ENCODE results near the gene PLCXD3. TPM values are rescaled to one million over a fixed set of nuclear protein-coding genes. Genes with fewer than 3 reads are reported as not detected.

Gene PLCXD3
- total RNA-seq (2014; rRNA removed; shearing (Covaris generic)) (0.13 and 0.22 TPM in 2 replicates), polyA plus RNA-seq (2016; fragmentation: Nextera tagmentation; extraction: Ambion mirVana) (0.09 and 0.13 TPM in 2 replicates)

GRCh38 chr5:41510176-41510831 is at the start of gene PLCXD3:
Gene PLCXD3, minus strand, starts transcription at chr5:41510601. Its CDS starts 75 bp downstream, at chr5:41510526.
- DNase-seq = peak; percentile 48
- H3K27me3 ChIP-seq (replicated peaks; ENCODE audit: insufficient read depth) = peaks cover 12% of the 10 kb centered on the region
- in situ Hi-C loops (cut with MboI) = no loop called here
- H4K20me1 ChIP-seq (ENCODE audit: insufficient read depth) = no peaks in the 10 kb centered on the region
- TF ChIP-seq EZH2phosphoT487 (IDR thresholded peaks at IDR 0.05; ENCODE audit: insufficient read depth, low read depth) = no peak
- no peak for TF ChIP-seq EZH2 (IDR thresholded peaks at IDR 0.05; ENCODE audit: insufficient read depth, poor library complexity, severe bottlenecking)
- H3K9me2 ChIP-seq (ENCODE audit: insufficient read depth) = no peaks in the 10 kb centered on the region
- H3K79me2 ChIP-seq (ENCODE audit: insufficient read depth) = no peaks in the 10 kb centered on the region
- H3K4me3 ChIP-seq = peak within 1 kb of the TSS; percentile 72
- H3K36me3 ChIP-seq (ENCODE audit: low read depth) = no peaks in the 10 kb centered on the region
- 0 out of 2 replicates have a peak, but pooled peaks cover 6% of the 10 kb centered on the region for H3K4me1 ChIP-seq (ENCODE audit: insufficient read depth)
- H3K4me2 ChIP-seq (ENCODE audit: unreplicated experiment) = peak within 1 kb of the TSS; percentile 78
- H2AFZ ChIP-seq = peak within 1 kb of the TSS; percentile 59
- H3K27ac ChIP-seq = no peak within 1 kb of the TSS
- 4% methylated on average over 34 to 41 of the region's 41 CpGs for WGBS, 2 experiments (ENCODE audit: low coverage in 1 of 2, low lambda C conversion rate in 2 of 2, missing lambda C conversion rate in 2 of 2)
- H3F3A ChIP-seq (ENCODE audit: insufficient read depth) = no peaks in the 10 kb centered on the region
- H3K9me3 ChIP-seq (ENCODE audit: low read depth) = no peaks in the 10 kb centered on the region
- H3K9ac ChIP-seq = 0 out of 2 replicates have a peak within 1 kb of the TSS, but pooled peaks have one; percentile 8

DNA sequence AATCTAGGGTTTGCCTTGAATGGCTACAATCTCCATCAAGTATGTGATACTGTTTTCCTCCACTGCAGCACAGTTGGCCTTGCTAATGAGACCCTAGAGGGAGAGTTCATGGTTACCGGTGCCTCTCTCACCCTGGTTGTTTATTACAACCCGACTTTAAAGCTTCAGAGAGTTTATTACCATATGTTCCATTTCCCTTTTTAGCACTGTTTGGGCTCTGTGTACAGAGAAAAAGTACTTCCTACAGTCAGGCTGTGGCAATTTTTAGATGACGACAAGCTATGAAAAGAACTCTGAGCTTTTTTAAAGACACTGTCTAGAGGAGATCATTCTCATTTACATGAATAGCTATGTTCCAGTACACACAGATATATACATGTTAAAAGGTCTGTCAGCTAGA is 48.8 kb upstream of the PLCXD3 start:
- no peak overlapping the region for H3K9ac ChIP-seq
- no peak overlapping the region for H3K4me3 ChIP-seq
- no peaks in the 10 kb centered on the region for H3K9me2 ChIP-seq (ENCODE audit: insufficient read depth)
- no peaks in the 10 kb centered on the region for H4K20me1 ChIP-seq (ENCODE audit: insufficient read depth)
- H3K36me3 ChIP-seq (ENCODE audit: low read depth) = no peaks in the 10 kb centered on the region
- TF ChIP-seq EZH2phosphoT487 (IDR thresholded peaks at IDR 0.05; ENCODE audit: insufficient read depth, low read depth) (no peak), EZH2 (IDR thresholded peaks at IDR 0.05; ENCODE audit: insufficient read depth, poor library complexity, severe bottlenecking) (no peak)
- no peaks in the 10 kb centered on the region for H3K4me1 ChIP-seq (ENCODE audit: insufficient read depth)
- 4% methylated on average over 3 of the region's 3 CpGs for WGBS, 2 experiments (ENCODE audit: low coverage in 1 of 2, low lambda C conversion rate in 2 of 2, missing lambda C conversion rate in 2 of 2)
- in situ Hi-C loops (cut with MboI) = no loop called here
- H3K27ac ChIP-seq = no peak overlapping the region
- H3K9me3 ChIP-seq (ENCODE audit: low read depth) = no peaks in the 10 kb centered on the region
- DNase-seq = no peak
- no peaks in the 10 kb centered on the region for H3K27me3 ChIP-seq (replicated peaks; ENCODE audit: insufficient read depth)
- no peak overlapping the region for H2AFZ ChIP-seq
- no peak overlapping the region for H3K4me2 ChIP-seq (ENCODE audit: unreplicated experiment)
- no peaks in the 10 kb centered on the region for H3F3A ChIP-seq (ENCODE audit: insufficient read depth)
- no peaks in the 10 kb centered on the region for H3K79me2 ChIP-seq (ENCODE audit: insufficient read depth)

DNA sequence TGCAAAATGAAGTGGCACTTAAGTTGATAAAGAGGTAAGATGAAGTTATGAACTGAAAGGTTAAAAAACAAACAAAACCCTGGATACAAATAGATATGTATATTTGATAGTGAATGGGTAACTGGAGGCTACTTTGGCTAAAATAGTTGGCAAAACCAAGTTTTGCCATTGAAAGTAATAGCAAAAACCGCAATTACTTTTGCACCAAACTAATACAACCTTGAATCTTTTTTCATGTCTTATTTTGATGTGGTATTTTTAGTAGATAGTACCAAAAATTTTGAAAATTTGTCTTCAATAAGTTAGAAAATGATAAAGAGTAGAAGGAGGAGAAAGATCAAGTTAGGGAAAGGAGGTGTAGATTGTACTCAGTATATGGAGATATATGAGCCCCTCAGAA is 47.9 kb upstream of the PLCXD3 start:
- H3K4me1 ChIP-seq (ENCODE audit: insufficient read depth) = no peaks in the 10 kb centered on the region
- no peak overlapping the region for H3K9ac ChIP-seq
- no peaks in the 10 kb centered on the region for H3K36me3 ChIP-seq (ENCODE audit: low read depth)
- no peaks in the 10 kb centered on the region for H3F3A ChIP-seq (ENCODE audit: insufficient read depth)
- H2AFZ ChIP-seq = no peak overlapping the region
- no peak overlapping the region for H3K4me2 ChIP-seq (ENCODE audit: unreplicated experiment)
- in situ Hi-C loops (cut with MboI) = no loop called here
- H3K27me3 ChIP-seq (replicated peaks; ENCODE audit: insufficient read depth) = no peaks in the 10 kb centered on the region
- TF ChIP-seq EZH2 (IDR thresholded peaks at IDR 0.05; ENCODE audit: insufficient read depth, poor library complexity, severe bottlenecking) = no peak
- no peak for TF ChIP-seq EZH2phosphoT487 (IDR thresholded peaks at IDR 0.05; ENCODE audit: insufficient read depth, low read depth)
- 30 to 38% methylated on average over 1 of the region's 1 CpG for WGBS, 2 experiments (ENCODE audit: low coverage in 1 of 2, low lambda C conversion rate in 2 of 2, missing lambda C conversion rate in 2 of 2)
- H3K27ac ChIP-seq = no peak overlapping the region
- no peaks in the 10 kb centered on the region for H3K9me3 ChIP-seq (ENCODE audit: low read depth)
- DNase-seq = no peak
- H3K79me2 ChIP-seq (ENCODE audit: insufficient read depth) = no peaks in the 10 kb centered on the region
- no peaks in the 10 kb centered on the region for H3K9me2 ChIP-seq (ENCODE audit: insufficient read depth)
- H4K20me1 ChIP-seq (ENCODE audit: insufficient read depth) = no peaks in the 10 kb centered on the region
- no peak overlapping the region for H3K4me3 ChIP-seq

GRCh38 chr5:41547991-41548390 is 37.6 kb upstream of the PLCXD3 start:
- TF ChIP-seq EZH2phosphoT487 (IDR thresholded peaks at IDR 0.05; ENCODE audit: insufficient read depth, low read depth) (no peak), EZH2 (IDR thresholded peaks at IDR 0.05; ENCODE audit: insufficient read depth, poor library complexity, severe bottlenecking) (no peak)
- Histone ChIP-seq H3K9me2 (ENCODE audit: insufficient read depth) (no peaks in the 10 kb centered on the region), H3K9ac (no peak overlapping the region), H3K4me2 (ENCODE audit: unreplicated experiment) (no peak overlapping the region), H4K20me1 (ENCODE audit: insufficient read depth) (no peaks in the 10 kb centered on the region), H3K79me2 (ENCODE audit: insufficient read depth) (no peaks in the 10 kb centered on the region), H3F3A (ENCODE audit: insufficient read depth) (no peaks in the 10 kb centered on the region), H3K27ac (no peak overlapping the region), H2AFZ (no peak overlapping the region), H3K4me1 (ENCODE audit: insufficient read depth) (no peaks in the 10 kb centered on the region), H3K4me3 (no peak overlapping the region), H3K27me3 (replicated peaks; ENCODE audit: insufficient read depth) (no peaks in the 10 kb centered on the region; the same call in 1 of the 2 replicates), H3K36me3 (ENCODE audit: low read depth) (no peaks in the 10 kb centered on the region), H3K9me3 (ENCODE audit: low read depth) (no peaks in the 10 kb centered on the region)
- DNase-seq = no peak
- in situ Hi-C loops (cut with MboI) = no loop called here
- 0 to 7% methylated on average over 1 of the region's 1 CpG for WGBS, 2 experiments (ENCODE audit: low coverage in 1 of 2, low lambda C conversion rate in 2 of 2, missing lambda C conversion rate in 2 of 2)

All from GM23248 (cell line).